B cell (primary cell): Measurements from ENCODE around the gene MYH10. TPM values are rescaled to one million over a fixed set of nuclear protein-coding genes. Genes with fewer than 3 reads are reported as not detected.

Experiments
- ATAC-seq: fragments of 200-7000 bp; cut with Tn5 transposase; one replicate; pipeline ENCODE4 v1.10.0; 2021; ENCODE audit warnings: low read depth, mild to moderate bottlenecking, moderate number of reproducible peaks, moderate library complexity
- CTCF ChIA-PET: fragments of 350-600 bp; sonication (Branson Sonifier 250); formaldehyde crosslinking; loops from one replicate; lab custom pipeline; 2021; ENCODE audit warnings: antibody characterized with exemption, inconsistent platforms; lab: Charles Lee
- POLR2A ChIA-PET: fragments of 350-600 bp; sonication (Branson Sonifier 250); formaldehyde crosslinking; loops from one replicate; lab custom pipeline; 2021; ENCODE audit warnings: antibody characterized with exemption; lab: Charles Lee
- DNase-seq: peaks from one replicate; pipeline ENCODE4 v3.0.0; 2013
- H2AFZ ChIP-seq: 2 replicates; pipeline ENCODE4 v1.6.1; 2012; ENCODE audit warnings: mild to moderate bottlenecking, low read depth, low read length; ENCODE audit not compliant: insufficient read depth, poor library complexity, severe bottlenecking
- H3K27ac ChIP-seq, 2 donors: 1 replicate in 1 of 2; 2 replicates in 1 of 2; pipeline ENCODE4 v1.5.1; 2012 to 2013; ENCODE audit warnings: low read length in 2 of 2, mild to moderate bottlenecking in 2 of 2, moderate library complexity in 1 of 2
- H3K27me3 ChIP-seq, 4 experiments: fragments of 200-600 bp in 1 of 4; sonication (generic) in 1 of 4; replicated peaks in 1 of 4; 1 replicate in 2 of 4; 2 replicates in 2 of 4; pipeline versions ENCODE4 v1.6.1 to v1.7.0; 2013 to 2016; ENCODE audit warnings: low read length in 3 of 4, mild to moderate bottlenecking in 2 of 4, mixed read lengths in 1 of 4, moderate library complexity in 1 of 4; ENCODE audit not compliant: insufficient read depth in 4 of 4, control insufficient read depth in 3 of 4; ENCODE audit errors: control extremely low read depth in 1 of 4
- H3K36me3 ChIP-seq, 2 experiments: replicated peaks in 1 of 2; 1 replicate in 1 of 2; 2 replicates in 1 of 2; pipeline versions ENCODE4 v1.6.1 to v1.7.1; 2013; ENCODE audit warnings: low read length in 1 of 2; ENCODE audit not compliant: insufficient read depth in 2 of 2, control insufficient read depth in 1 of 2; ENCODE audit errors: control extremely low read depth in 1 of 2, extremely low read depth in 1 of 2
- H3K4me1 ChIP-seq, 2 donors: fragments of 200-600 bp in 1 of 2; sonication (generic) in 1 of 2; 1 replicate in 1 of 2; 2 replicates in 1 of 2; pipeline versions ENCODE4 v1.5.1 to v1.6.1; 2013 to 2017; ENCODE audit warnings: low read length in 2 of 2; ENCODE audit not compliant: control insufficient read depth in 2 of 2, insufficient read depth in 2 of 2
- H3K4me2 ChIP-seq: replicated peaks from 2 replicates; pipeline ENCODE3; 2012; ENCODE audit warnings: mild to moderate bottlenecking, low read depth, low read length; ENCODE audit not compliant: poor library complexity, severe bottlenecking
- H3K4me3 ChIP-seq, 5 experiments: fragments of 200-600 bp in 1 of 5; sonication (generic) in 1 of 5; 1 replicate in 3 of 5; 2 replicates in 2 of 5; pipeline versions ENCODE4 v1.5.1 to v1.7.0; 2011 to 2016; ENCODE audit warnings: low read length in 4 of 5, mild to moderate bottlenecking in 4 of 5, low read depth in 2 of 5, control low read depth in 1 of 5, moderate library complexity in 1 of 5; ENCODE audit not compliant: insufficient read depth in 1 of 5; ENCODE audit errors: control extremely low read depth in 1 of 5, extremely low read depth in 1 of 5
- H3K79me2 ChIP-seq: fragments of 200-600 bp; sonication (generic); one replicate; pipeline ENCODE4 v1.6.0; 2016; ENCODE audit warnings: low read length; ENCODE audit not compliant: control insufficient read depth, insufficient read depth
- H3K9ac ChIP-seq: fragments of 200-600 bp; sonication (generic); 2 replicates; pipeline ENCODE4 v1.6.1; 2017; ENCODE audit warnings: mild to moderate bottlenecking, low read length, moderate library complexity
- H3K9me3 ChIP-seq, 3 donors: one replicate each; pipeline versions ENCODE4 v1.6.1 to v1.7.1; 2013; ENCODE audit warnings: low read length in 2 of 3; ENCODE audit not compliant: control insufficient read depth in 2 of 3, insufficient read depth in 1 of 3; ENCODE audit errors: control extremely low read depth in 1 of 3
- H4K20me1 ChIP-seq: 2 replicates; pipeline ENCODE4 v1.6.0; 2012; ENCODE audit warnings: mild to moderate bottlenecking, low read length; ENCODE audit not compliant: insufficient read depth, control insufficient read depth, poor library complexity, severe bottlenecking
- H3K27ac Mint-ChIP-seq: one replicate; pipeline ENCODE4 v1.8.0; 2021; ENCODE audit warnings: mixed read lengths
- H3K27me3 Mint-ChIP-seq: one replicate; pipeline ENCODE4 v1.8.0; 2021; ENCODE audit warnings: mixed read lengths
- H3K4me1 Mint-ChIP-seq: one replicate; pipeline ENCODE4 v1.8.0; 2021; ENCODE audit warnings: mixed read lengths
- H3K4me3 Mint-ChIP-seq: one replicate; pipeline ENCODE4 v1.8.0; 2021; ENCODE audit warnings: mixed read lengths
- H3K9me3 Mint-ChIP-seq: one replicate; pipeline ENCODE4 v1.8.0; 2022; ENCODE audit warnings: mixed read lengths; ENCODE audit not compliant: insufficient read depth
- EZH2 ChIP-seq: IDR thresholded peaks from 2 replicates; pipeline ENCODE4 v1.6.1; 2012; ENCODE audit warnings: borderline replicate concordance, low read depth, mild to moderate bottlenecking, moderate library complexity, low read length; ENCODE audit not compliant: insufficient read depth, poor library complexity, severe bottlenecking
- WGBS: methylation state at CpG from one replicate; pipeline ENCODE4 v1.1.5; 2013; ENCODE audit warnings: missing lambda C conversion rate; ENCODE audit not compliant: insufficient coverage; 5-methylcytosine and 5-hydroxymethylcytosine counted together
- intact Hi-C: fragments of 100-400 bp; cut with micrococcal nuclease; formaldehyde crosslinking; loops from one replicate; pipeline ENCODE4 v1.10.0; 2022
- polyA plus RNA-seq: library from polyadenylated mRNA; depleted of rRNA; stranded (reverse); fragments of >200 nt; gene quantifications from 2 replicates; pipeline ENCODE4 v1.2.3, GENCODE V29; 2012
- total RNA-seq, 2 donors: library from RNA; stranded (reverse); fragments of 120-200 nt in 1 of 2; gene quantifications; 1 replicate in 1 of 2; 2 replicates in 1 of 2; pipeline versions ENCODE4 v1.2.3 to v1.2.4, GENCODE V29; 2013 to 2022
- TF ChIP-seq, protein P1 (sequence below): fragments of 200-600 bp; IDR thresholded peaks from one replicate; pipeline ENCODE4 v1.8.0; 2022; ENCODE audit warnings: antibody characterized with exemption, mild to moderate bottlenecking

Gene MYH10
- total and polyA plus RNA-seq, 2 donors (not counting 1 experiment from before 2014, with no cell fraction given) = 0.04 to 1.7 TPM

- Mint-ChIP-seq H3K4me1 (no peaks in the 10 kb centered on the region), H3K9me3 (no peaks in the 10 kb centered on the region), H3K27me3 (peaks cover 17% of the 10 kb centered on the region), H3K4me3 (no peak overlapping the region), H3K27ac (no peak overlapping the region)
- H3K36me3 ChIP-seq = no peaks in the 10 kb centered on the region
- ATAC-seq (no peak), DNase-seq (no peak)
- TF ChIP-seq, protein P1, sequence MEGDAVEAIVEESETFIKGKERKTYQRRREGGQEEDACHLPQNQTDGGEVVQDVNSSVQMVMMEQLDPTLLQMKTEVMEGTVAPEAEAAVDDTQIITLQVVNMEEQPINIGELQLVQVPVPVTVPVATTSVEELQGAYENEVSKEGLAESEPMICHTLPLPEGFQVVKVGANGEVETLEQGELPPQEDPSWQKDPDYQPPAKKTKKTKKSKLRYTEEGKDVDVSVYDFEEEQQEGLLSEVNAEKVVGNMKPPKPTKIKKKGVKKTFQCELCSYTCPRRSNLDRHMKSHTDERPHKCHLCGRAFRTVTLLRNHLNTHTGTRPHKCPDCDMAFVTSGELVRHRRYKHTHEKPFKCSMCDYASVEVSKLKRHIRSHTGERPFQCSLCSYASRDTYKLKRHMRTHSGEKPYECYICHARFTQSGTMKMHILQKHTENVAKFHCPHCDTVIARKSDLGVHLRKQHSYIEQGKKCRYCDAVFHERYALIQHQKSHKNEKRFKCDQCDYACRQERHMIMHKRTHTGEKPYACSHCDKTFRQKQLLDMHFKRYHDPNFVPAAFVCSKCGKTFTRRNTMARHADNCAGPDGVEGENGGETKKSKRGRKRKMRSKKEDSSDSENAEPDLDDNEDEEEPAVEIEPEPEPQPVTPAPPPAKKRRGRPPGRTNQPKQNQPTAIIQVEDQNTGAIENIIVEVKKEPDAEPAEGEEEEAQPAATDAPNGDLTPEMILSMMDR = no peak
- no peak for TF ChIP-seq EZH2
- no peaks in the 10 kb centered on the region for H4K20me1 ChIP-seq
- H3K9ac ChIP-seq = no peak overlapping the region
- WGBS = 100% methylated on average over 1 of the region's 4 CpGs
- ChIA-PET CTCF (no interaction called here), POLR2A (interaction anchor here (0.6 kb wide), 1 partner anchor 137 kb away, joined by 3 read pairs; no protein-coding TSS in a partner anchor)
- H2AFZ ChIP-seq = no peak overlapping the region
- H3K4me3 ChIP-seq = no peak overlapping the region
- H3K9me3 ChIP-seq = peaks cover 0 to 3% (median 0%) of the 10 kb centered on the region in 3 donors
- H3K4me2 ChIP-seq = no peak overlapping the region
- H3K79me2 ChIP-seq = no peaks in the 10 kb centered on the region
- H3K27me3 ChIP-seq = no peaks in the 10 kb centered on the region
- H3K4me1 ChIP-seq = no peaks in the 10 kb centered on the region
- no peak overlapping the region for H3K27ac ChIP-seq
- intact Hi-C loops = no loop called here
These were observed 20.6 kb downstream of the MYH10 start for GRCh38 chr17:8609910-8610309.

DNA sequence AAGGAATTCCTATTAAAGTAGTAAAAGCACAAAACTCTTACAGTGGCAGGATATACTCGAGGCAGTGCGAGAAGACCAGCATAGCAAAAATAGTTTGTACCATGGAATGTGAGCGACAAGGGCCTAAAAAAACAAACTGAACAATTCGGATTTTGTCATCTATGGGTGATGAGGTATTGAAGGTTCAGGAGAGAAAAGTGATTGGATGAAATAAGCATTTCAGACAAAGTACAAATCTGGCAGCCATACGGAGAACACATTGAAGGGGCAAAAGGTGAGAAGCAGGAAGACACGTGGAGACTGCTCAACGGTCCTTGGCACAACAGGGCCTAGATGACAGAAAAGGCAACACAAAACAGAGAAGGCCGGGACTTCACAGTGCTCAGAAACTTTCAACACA lies 22.5 kb downstream of the MYH10 start:
- no peak overlapping the region for H3K9ac ChIP-seq
- H3K4me1 ChIP-seq = no peaks in the 10 kb centered on the region
- Mint-ChIP-seq H3K4me1 (no peaks in the 10 kb centered on the region), H3K4me3 (no peak overlapping the region), H3K27ac (no peak overlapping the region), H3K9me3 (no peaks in the 10 kb centered on the region), H3K27me3 (peaks cover 18% of the 10 kb centered on the region)
- ATAC-seq = no peak
- CTCF ChIA-PET = no interaction called here
- intact Hi-C loops = no loop called here
- peaks cover 0 to 3% (median 0%) of the 10 kb centered on the region in 3 donors for H3K9me3 ChIP-seq
- H3K27ac ChIP-seq = no peak overlapping the region
- no peaks in the 10 kb centered on the region for H3K79me2 ChIP-seq
- TF ChIP-seq, protein P1 = no peak
- TF ChIP-seq EZH2 = no peak
- no peak for DNase-seq
- no peaks in the 10 kb centered on the region for H3K27me3 ChIP-seq
- no peak overlapping the region for H3K4me2 ChIP-seq
- no peaks in the 10 kb centered on the region for H4K20me1 ChIP-seq
- H2AFZ ChIP-seq = no peak overlapping the region
- no peak overlapping the region for H3K4me3 ChIP-seq
- no peaks in the 10 kb centered on the region for H3K36me3 ChIP-seq
- POLR2A ChIA-PET = no interaction called here
- 88% methylated on average over 8 of the region's 8 CpGs for whole genome bisulfite sequencing
